Measurements from ENCODE around the gene CALML6. TPM values are rescaled to one million over a fixed set of nuclear protein-coding genes. Genes with fewer than 3 reads are reported as not detected.
"Not testable (repeated sequence)": the region's sequence is repeated elsewhere in the genome, so short reads cannot be mapped to it uniquely, and the experiment has no call there.

Gene CALML6
- total RNA-seq, 2 donors from 2014 or later, result not detected

DNA sequence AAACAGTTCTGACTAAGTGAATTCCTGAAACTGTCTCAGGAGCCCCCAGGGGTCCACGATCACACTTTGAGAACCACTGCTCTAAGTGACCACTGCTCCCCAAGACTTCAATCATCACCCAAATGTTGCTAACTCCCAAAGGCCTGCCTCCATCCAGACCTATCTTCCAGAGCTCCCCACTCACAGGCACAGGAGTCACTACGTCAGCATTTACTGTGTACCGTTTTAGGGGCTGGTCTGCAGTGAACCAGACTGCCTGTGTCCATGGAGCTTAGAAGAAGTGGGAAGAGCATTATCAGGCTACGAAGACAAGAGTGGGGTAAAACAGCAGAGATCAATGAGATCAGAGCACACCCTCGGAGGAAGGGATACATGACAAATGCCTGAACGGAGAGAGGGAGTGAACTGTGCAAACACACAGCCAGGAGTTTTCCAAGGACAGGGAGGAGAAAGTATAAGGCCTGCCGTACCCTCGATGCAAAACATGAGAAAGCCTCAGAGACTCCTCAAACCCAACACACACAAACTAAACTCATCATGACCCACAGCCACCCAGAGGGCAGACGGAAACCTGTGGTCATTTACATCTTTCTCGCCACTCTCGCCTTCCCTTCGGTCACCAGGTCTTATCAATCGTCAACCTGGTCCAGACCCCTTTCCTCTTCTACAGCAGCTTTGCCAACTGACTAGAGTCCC, 34.3 kb upstream of the CALML6 start:
- no peak for ATAC-seq (ENCODE audit: insufficient number of reproducible peaks, low FRiP score, low read depth)
- no peaks in the 10 kb centered on the region for H3K9me3 ChIP-seq
- DNase-seq (ENCODE audit: low spot score), result no peak
- peaks cover 4% of the 10 kb centered on the region for H3K36me3 ChIP-seq
- no peaks in the 10 kb centered on the region for H3K27me3 ChIP-seq (replicated peaks; ENCODE audit: insufficient read depth)
- TF ChIP-seq, protein P1, sequence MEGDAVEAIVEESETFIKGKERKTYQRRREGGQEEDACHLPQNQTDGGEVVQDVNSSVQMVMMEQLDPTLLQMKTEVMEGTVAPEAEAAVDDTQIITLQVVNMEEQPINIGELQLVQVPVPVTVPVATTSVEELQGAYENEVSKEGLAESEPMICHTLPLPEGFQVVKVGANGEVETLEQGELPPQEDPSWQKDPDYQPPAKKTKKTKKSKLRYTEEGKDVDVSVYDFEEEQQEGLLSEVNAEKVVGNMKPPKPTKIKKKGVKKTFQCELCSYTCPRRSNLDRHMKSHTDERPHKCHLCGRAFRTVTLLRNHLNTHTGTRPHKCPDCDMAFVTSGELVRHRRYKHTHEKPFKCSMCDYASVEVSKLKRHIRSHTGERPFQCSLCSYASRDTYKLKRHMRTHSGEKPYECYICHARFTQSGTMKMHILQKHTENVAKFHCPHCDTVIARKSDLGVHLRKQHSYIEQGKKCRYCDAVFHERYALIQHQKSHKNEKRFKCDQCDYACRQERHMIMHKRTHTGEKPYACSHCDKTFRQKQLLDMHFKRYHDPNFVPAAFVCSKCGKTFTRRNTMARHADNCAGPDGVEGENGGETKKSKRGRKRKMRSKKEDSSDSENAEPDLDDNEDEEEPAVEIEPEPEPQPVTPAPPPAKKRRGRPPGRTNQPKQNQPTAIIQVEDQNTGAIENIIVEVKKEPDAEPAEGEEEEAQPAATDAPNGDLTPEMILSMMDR (IDR thresholded peaks at IDR 0.05), result no peak
- no peak overlapping the region for H3K4me3 ChIP-seq
- H3K4me1 ChIP-seq (ENCODE audit: control insufficient read depth in 1 of 2, low read depth in 2 of 2), result peaks cover 32 to 79% of the 10 kb centered on the region in 2 donors
- no peak overlapping the region for H3K27ac ChIP-seq

- TF ChIP-seq, protein P1 (IDR thresholded peaks at IDR 0.05), result no peak
- ATAC-seq (ENCODE audit: insufficient number of reproducible peaks, low FRiP score, low read depth) (no peak), DNase-seq (ENCODE audit: low spot score) (no peak)
- Histone ChIP-seq H3K36me3 (no peaks in the 10 kb centered on the region), H3K9me3 (no peaks in the 10 kb centered on the region), H3K27me3 (replicated peaks; ENCODE audit: insufficient read depth) (no peaks in the 10 kb centered on the region), H3K4me3 (no peak overlapping the region), H3K4me1 (ENCODE audit: control insufficient read depth in 1 of 2, low read depth in 2 of 2) (peaks cover 41 to 79% of the 10 kb centered on the region in 2 donors), H3K27ac (no peak overlapping the region)
Measured at GRCh38 chr1:1881727-1882126, 33.3 kb upstream of the CALML6 start.

DNA sequence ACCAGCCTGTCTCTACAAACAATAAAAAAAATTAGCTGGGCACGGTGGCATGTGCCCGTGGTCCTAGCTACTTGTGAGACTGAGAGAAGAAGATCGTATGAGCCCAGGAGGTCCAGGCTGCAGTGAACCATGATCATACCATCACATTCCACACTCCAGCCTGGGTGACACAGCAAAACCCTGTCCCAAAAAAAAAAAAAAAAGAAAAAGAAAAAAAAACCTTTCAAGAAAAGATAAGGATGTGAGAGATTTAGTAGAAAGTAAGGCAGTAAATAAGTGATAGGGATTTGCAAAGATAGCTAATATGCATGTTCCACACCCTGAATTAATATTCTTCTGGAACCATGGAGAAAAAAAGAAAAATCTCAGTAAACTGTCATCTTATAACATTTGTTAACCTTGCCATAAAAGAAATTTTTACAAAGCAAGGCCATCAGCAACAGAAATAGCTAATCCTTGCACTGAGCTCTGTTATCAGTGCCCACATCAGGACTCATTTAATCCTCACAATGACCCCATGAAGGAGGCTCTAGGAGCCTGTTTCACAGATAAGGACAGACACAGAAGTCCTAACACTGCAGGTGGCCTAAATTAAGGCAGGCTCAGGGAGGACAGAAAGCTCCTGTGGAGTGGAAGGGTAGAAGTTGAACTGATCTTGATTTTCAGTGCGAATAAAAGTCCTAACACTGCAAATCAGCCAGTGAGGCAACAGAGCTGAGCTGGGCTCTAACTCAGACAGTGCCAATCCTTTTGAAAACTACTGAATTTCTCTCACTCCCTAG, 31.8 kb upstream of the CALML6 start:
- ATAC-seq (ENCODE audit: insufficient number of reproducible peaks, low FRiP score, low read depth), result no peak
- Histone ChIP-seq H3K27me3 (replicated peaks; ENCODE audit: insufficient read depth) (no peaks in the 10 kb centered on the region), H3K4me3 (peak overlapping the region; percentile 12), H3K27ac (peak overlapping the region; percentile 19 to 58), H3K36me3 (no peaks in the 10 kb centered on the region), H3K9me3 (no peaks in the 10 kb centered on the region), H3K4me1 (ENCODE audit: control insufficient read depth in 1 of 2, low read depth in 2 of 2) (peaks cover 46 to 83% of the 10 kb centered on the region in 2 donors)
- DNase-seq (ENCODE audit: low spot score), result no peak
- TF ChIP-seq, protein P1 (IDR thresholded peaks at IDR 0.05), result no peak

DNA sequence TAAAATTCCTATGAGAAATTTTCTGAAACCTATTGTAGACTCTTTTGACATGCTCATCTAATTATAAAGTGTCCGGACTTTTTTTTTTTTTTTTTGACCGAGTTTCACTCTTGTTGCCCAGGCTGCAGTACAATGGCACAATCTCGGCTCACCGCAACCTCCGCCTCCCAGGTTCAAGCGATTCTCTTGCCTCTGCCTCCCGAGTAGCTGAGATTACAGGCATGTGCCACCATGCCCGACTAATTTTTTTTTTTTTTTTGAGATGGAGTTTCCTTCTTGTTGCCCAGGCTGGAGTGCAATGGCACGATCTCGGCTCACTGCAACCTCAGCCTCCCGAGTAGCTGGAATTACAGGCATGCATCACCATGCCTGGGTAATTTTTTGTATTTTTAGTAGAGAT, 31.2 kb upstream of the CALML6 start:
- Histone ChIP-seq H3K27ac (peak overlapping the region; percentile 19 to 58), H3K4me1 (ENCODE audit: control insufficient read depth in 1 of 2, low read depth in 2 of 2) (peaks cover 52 to 83% of the 10 kb centered on the region in 2 donors)

DNA sequence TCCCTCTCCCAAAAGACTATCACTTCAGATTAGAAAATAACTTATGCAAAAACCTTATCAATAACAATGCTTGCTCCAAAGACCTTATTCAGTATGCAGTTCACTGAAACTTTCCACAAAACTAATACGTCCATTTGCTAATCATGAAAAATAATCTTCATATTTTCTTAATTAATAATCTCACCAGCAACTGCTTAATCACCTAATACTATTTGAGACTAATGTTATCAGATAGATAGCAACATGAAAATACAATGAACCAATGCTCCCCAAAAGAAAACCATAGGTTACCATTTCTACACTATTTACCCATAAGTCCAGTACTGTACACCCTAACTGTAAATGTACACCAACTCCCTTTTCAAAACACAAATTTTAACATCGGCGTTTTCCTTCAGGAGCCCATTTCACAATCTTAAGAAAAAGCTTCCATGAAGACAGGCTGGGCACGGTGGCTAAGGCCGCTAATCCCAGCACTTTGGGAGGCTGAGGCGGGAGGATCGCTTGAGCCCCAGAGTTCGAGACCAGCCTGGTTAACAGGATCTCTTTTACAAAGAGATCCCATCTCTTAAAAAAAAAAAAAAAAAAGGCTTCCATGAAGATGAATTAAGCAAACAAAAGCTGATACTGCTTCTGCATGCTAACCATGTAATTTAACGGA, 25.8 kb upstream of the CALML6 start:
- H3K9me3 ChIP-seq, result no peaks in the 10 kb centered on the region
- H3K27ac ChIP-seq, result peak overlapping the region; percentile 67 to 79
- no peaks in the 10 kb centered on the region for H3K36me3 ChIP-seq
- ATAC-seq (ENCODE audit: insufficient number of reproducible peaks, low FRiP score, low read depth) (no peak), DNase-seq (ENCODE audit: low spot score) (no peak)
- TF ChIP-seq, protein P1 (IDR thresholded peaks at IDR 0.05), result no peak
- no peaks in the 10 kb centered on the region for H3K27me3 ChIP-seq (replicated peaks; ENCODE audit: insufficient read depth)
- H3K4me3 ChIP-seq, result peak overlapping the region; percentile 97
- peaks cover 29 to 65% of the 10 kb centered on the region in 2 donors for H3K4me1 ChIP-seq (ENCODE audit: control insufficient read depth in 1 of 2, low read depth in 2 of 2)

More for the DNA sequence above, 31.2 kb upstream of the CALML6 start:
- H3K4me3 ChIP-seq; H3K27me3 ChIP-seq (replicated peaks; ENCODE audit: insufficient read depth); H3K9me3 ChIP-seq; DNase-seq (ENCODE audit: low spot score); ATAC-seq (ENCODE audit: insufficient number of reproducible peaks, low FRiP score, low read depth); H3K36me3 ChIP-seq: not testable (repeated sequence)

All from thoracic aorta (tissue), 2 donors.